Choroid plexus epithelial cell (primary cell): ENCODE measurements around the gene HSPA12A.

ENCODE experiments used
- DNase-seq: peaks from one replicate; pipeline ENCODE4 v3.0.0-alpha.2; 2010; ENCODE audit warnings: low read depth
- H3K4me3 ChIP-seq: 2 replicates; pipeline ENCODE4 v1.5.1; 2011; ENCODE audit warnings: low read depth, mild to moderate bottlenecking, control low read depth, low read length, moderate library complexity
- TF ChIP-seq, protein P1 (sequence below): conservative IDR thresholded peaks from 2 replicates; pipeline ENCODE4 v1.5.1; 2011; ENCODE audit warnings: low read depth, mild to moderate bottlenecking, control low read depth, inconsistent platforms, low read length, moderate library complexity

The HSPA12A gene

DNA sequence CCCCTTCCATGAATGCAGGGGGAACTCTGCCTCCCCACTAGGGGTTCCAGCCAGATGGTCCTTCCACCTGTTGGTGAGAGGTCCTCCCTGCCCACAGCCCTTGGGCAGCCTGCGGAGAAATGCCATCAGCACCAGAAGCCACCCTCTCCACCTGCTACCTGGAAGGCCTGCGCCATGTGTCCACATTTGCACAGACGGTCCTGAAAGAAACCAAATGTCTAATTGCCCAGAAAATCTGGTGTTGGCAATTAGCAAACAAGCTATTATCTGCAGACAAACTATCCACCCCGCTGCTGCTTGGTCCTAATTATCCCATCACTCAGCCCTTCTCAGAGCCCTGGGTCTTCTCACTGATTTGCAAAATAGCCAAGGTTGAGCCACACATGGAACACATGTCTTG, 32.3 kb downstream of the HSPA12A start:
- no peak overlapping the region for H3K4me3 ChIP-seq
- no peak for DNase-seq
- TF ChIP-seq, protein P1, sequence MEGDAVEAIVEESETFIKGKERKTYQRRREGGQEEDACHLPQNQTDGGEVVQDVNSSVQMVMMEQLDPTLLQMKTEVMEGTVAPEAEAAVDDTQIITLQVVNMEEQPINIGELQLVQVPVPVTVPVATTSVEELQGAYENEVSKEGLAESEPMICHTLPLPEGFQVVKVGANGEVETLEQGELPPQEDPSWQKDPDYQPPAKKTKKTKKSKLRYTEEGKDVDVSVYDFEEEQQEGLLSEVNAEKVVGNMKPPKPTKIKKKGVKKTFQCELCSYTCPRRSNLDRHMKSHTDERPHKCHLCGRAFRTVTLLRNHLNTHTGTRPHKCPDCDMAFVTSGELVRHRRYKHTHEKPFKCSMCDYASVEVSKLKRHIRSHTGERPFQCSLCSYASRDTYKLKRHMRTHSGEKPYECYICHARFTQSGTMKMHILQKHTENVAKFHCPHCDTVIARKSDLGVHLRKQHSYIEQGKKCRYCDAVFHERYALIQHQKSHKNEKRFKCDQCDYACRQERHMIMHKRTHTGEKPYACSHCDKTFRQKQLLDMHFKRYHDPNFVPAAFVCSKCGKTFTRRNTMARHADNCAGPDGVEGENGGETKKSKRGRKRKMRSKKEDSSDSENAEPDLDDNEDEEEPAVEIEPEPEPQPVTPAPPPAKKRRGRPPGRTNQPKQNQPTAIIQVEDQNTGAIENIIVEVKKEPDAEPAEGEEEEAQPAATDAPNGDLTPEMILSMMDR = no peak

DNA sequence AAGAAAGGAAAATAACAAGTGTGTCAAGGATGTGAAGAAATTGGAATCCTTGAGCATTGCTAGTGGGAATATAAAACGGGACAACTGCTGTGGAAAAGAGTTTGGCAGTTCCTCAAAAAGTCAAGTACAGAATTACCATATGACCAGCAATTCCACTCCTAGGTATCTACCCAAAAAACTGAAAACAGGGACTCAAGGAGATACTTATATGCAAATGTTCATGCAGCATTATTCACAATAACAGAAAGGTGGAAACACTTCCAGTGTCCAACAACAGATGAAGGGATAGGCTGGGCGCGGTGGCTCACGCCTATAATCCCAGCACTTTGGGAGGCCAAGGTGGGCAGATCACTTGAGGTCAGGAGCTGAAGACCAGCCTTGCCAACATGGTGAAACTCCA, 33.5 kb downstream of the HSPA12A start:
- TF ChIP-seq, protein P1 = no peak
- H3K4me3 ChIP-seq = no peak overlapping the region
- no peak for DNase-seq

DNA sequence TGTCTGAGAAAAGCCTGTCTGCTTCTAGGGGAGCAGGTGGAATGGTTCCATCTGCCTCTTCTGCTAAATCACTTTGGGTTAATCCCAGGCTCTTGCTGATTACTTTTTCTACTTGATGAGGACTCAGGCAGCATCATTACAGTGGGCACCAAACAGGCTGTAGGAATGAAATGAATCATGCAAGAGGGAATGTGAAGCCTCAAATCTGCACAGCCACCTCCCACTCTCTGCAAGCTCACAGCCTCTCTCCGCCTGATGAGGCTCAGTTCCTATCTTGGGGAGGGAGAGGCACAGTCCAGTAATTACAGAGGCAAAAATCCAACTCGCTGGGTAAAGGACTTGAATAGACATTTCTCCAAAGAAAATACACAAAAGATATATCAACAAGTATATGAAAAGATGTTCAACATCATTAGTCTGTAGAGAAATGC, 34.0 kb downstream of the HSPA12A start:
- TF ChIP-seq, protein P1 = no peak
- no peak overlapping the region for H3K4me3 ChIP-seq
- peak; percentile 59 for DNase-seq

DNA sequence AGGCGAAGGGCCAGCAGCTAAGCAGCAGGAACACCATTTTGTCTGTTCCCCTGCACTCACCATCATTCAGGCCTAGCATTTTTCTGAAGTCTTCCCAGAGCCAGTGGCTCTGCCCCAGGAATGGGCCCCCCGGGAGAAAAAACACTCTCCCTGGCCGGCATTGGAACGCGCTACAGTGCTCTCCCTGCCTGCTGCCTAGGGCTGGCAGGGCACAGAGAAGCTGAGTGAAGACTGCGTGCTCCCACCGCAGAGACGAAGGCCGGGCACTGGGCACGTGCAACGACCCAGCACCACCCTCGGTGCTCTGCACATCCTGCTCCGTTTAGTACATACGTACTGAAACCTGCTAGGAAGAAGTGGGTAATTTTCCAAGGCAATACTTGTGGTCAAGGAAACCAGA, 34.4 kb downstream of the HSPA12A start:
- no peak for DNase-seq
- TF ChIP-seq, protein P1 = no peak
- no peak overlapping the region for H3K4me3 ChIP-seq

DNA sequence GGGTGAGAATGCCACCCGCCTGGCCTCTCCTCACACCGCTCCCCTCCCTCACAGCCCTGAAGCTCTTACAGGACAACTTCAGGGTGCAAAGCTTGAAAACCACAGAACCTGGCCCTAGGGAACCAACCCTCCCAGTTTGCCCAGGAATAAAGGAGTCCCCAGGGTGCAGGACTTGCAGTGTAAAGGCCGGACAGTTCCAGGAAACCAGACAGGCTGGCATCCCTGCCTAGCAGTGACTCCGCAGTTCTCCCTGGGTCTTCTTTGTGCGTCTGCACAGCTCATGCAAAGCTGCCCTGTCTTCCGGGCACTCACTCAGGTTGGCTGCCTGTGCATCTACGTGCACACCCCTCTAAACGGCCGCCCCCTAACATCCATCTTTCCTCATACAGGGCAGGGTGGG, 36.1 kb downstream of the HSPA12A start:
- no peak overlapping the region for H3K4me3 ChIP-seq
- no peak for DNase-seq
- TF ChIP-seq, protein P1 = no peak

- H3K4me3 ChIP-seq = no peak overlapping the region
Observed at GRCh38 chr10:116705498-116705897, 36.9 kb downstream of the HSPA12A start.

DNA sequence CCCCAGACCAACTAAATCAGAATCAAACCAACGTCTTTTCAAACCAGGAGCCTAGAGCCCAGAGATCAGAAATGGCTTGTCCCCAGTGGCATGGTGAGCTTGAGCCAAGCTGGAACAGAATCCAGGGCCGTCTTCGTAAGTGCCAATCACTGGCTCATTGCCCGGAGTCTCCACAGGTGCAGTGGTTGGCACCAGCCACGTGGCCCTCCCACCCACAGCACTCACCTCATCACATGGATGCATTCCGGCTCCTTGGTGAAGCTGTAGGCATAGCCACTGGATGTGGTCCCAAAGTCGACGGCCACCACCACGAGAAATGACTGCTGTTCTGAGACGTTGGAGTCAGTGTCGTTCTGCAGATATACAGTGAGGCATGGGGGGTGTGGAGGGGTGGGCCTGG, 37.4 kb downstream of the HSPA12A start:
- DNase-seq = no peak
- TF ChIP-seq, protein P1 = no peak
- H3K4me3 ChIP-seq = no peak overlapping the region

More at GRCh38 chr10:116705498-116705897, 36.9 kb downstream of the HSPA12A start:
- no peak for DNase-seq
- TF ChIP-seq, protein P1 = no peak
